Memory B cell (primary cell): Measurements from ENCODE around the gene ZNF711.
"Not testable (repeated sequence)": the region's sequence is repeated elsewhere in the genome, so short reads cannot be mapped to it uniquely, and the experiment has no call there.

Experiments
- ATAC-seq: fragments of 150-1000 bp; cut with Tn5 transposase; 2 replicates; pipeline ENCODE4 v1.10.0; 2021; ENCODE audit warnings: low read depth, mild to moderate bottlenecking, moderate library complexity
- DNase-seq, 2 donors: peaks; one replicate each; pipeline ENCODE4 v3.0.0; 2022; ENCODE audit warnings: low spot score in 2 of 2
- H3K27ac Mint-ChIP-seq: one replicate; pipeline ENCODE4 v1.8.0; 2022; ENCODE audit warnings: mild to moderate bottlenecking, moderate library complexity, mixed read lengths
- H3K27me3 Mint-ChIP-seq: one replicate; pipeline ENCODE4 v1.8.0; 2022; ENCODE audit warnings: mixed read lengths
- H3K36me3 Mint-ChIP-seq: one replicate; pipeline ENCODE4 v1.8.0; 2022; ENCODE audit warnings: mild to moderate bottlenecking, mixed read lengths
- H3K4me1 Mint-ChIP-seq: one replicate; pipeline ENCODE4 v1.8.0; 2022; ENCODE audit warnings: mixed read lengths
- H3K4me3 Mint-ChIP-seq: one replicate; pipeline ENCODE4 v1.8.0; 2022; ENCODE audit warnings: mild to moderate bottlenecking, moderate library complexity, mixed read lengths
- H3K9me3 Mint-ChIP-seq: one replicate; pipeline ENCODE4 v1.8.0; 2022; ENCODE audit warnings: mixed read lengths

Gene ZNF711

GRCh38 chrX:85243761-85244449 is at the start of gene ZNF711, which contains the start of gene SATL1:
Gene ZNF711 (plus strand): TSS chrX:85243991. CDS start chrX:85247573, 3,582 bp downstream.
Gene SATL1 (minus strand): TSS chrX:85243779. CDS start chrX:85108968, 134,811 bp downstream.
- Mint-ChIP-seq H3K36me3 (peaks cover 2% of the 10 kb centered on the region), H3K9me3 (no peaks in the 10 kb centered on the region), H3K4me3 (peak within 1 kb of the TSS; percentile 92), H3K4me1 (peaks cover 5% of the 10 kb centered on the region), H3K27me3 (peaks cover 1% of the 10 kb centered on the region), H3K27ac (peak within 1 kb of the TSS; percentile 87)
- DNase-seq = peak; percentile 0 to 14
- peak; percentile 72 for ATAC-seq

DNA sequence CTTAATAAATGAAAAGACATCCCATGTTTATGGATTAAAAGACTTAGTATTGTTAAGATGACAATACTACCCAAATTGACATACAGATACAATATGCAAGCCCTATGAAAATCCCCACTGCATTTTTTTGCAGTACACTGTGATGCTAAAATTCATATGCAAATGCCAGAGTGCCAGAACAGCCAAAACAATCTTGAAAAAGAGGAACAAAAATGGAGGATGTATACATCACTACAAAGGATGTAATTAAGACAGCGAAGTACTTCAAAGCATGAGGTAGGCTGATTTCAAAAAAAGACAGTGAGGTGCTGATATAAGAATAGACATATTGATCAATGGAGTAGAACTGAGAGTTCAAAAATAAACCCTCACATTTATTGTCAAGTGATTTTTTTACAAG is 47.5 kb upstream of the ZNF711 start:
- Mint-ChIP-seq H3K4me3 (no peak overlapping the region), H3K4me1 (peaks cover 2% of the 10 kb centered on the region), H3K36me3 (peaks cover 1% of the 10 kb centered on the region), H3K9me3 (peaks cover 2% of the 10 kb centered on the region), H3K27me3 (peaks cover under 1% of the 10 kb centered on the region), H3K27ac (no peak overlapping the region)
- ATAC-seq = peak; percentile 79
- DNase-seq = no peak

DNA sequence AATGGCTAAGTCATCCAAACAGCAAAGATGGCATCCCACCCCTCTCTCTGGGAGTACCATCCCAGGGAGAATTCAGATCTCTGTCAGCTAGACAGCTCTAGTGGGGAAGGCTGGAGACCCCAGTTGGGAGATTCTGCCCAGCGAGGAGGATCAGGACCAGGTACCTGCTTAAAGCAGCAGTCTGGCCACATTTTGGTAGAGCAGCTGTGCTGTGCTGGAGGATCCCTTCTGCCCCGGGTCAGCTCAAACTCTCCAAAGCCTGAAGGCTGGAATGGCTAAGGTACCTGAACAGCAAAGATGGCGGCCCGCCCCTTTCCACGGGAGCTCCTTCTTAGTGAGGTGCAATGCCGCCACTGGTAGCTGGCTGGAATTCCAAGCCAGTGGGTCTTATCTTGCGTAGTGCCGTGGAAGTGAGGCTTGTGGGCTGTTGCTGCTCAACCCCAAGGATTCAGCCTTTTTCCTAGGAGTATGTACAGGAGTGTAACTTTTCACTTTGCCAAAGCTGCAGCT is 40.3 kb upstream of the ZNF711 start:
- DNase-seq = no peak
- H3K27me3 Mint-ChIP-seq = no peaks in the 10 kb centered on the region
- H3K9me3 Mint-ChIP-seq = no peaks in the 10 kb centered on the region
- no peak for ATAC-seq
- H3K4me3 Mint-ChIP-seq = no peak overlapping the region
- H3K27ac Mint-ChIP-seq = no peak overlapping the region
- no peaks in the 10 kb centered on the region for H3K4me1 Mint-ChIP-seq
- no peaks in the 10 kb centered on the region for H3K36me3 Mint-ChIP-seq

GRCh38 chrX:85213792-85214530 is 29.8 kb upstream of the ZNF711 start:
- peaks cover 3% of the 10 kb centered on the region for H3K9me3 Mint-ChIP-seq
- H3K36me3 Mint-ChIP-seq = no peaks in the 10 kb centered on the region
- DNase-seq (no peak), ATAC-seq (no peak)
- no peaks in the 10 kb centered on the region for H3K4me1 Mint-ChIP-seq
- no peak overlapping the region for H3K27ac Mint-ChIP-seq
- H3K4me3 Mint-ChIP-seq = no peak overlapping the region
- peaks cover 3% of the 10 kb centered on the region for H3K27me3 Mint-ChIP-seq

DNA sequence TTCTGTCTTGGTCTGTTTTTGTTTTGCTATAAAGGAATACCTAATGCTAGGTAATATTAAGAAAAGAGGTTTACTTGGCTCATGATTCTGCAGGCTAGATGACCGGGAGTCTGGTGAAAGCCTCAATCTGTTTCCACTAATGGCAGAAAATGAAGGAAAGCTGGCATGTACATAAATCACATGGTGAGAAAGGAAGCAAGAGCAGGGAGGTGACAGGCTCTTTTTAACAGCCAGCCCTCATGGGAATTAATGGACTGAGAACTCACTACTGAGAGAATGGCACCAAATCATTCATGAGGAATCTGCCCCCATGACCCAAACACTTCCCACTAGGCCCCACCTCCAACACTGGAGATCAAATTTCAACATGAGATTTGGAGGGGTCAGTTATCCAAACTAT is 27.8 kb upstream of the ZNF711 start:
- no peaks in the 10 kb centered on the region for H3K27me3 Mint-ChIP-seq
- no peaks in the 10 kb centered on the region for H3K9me3 Mint-ChIP-seq
- H3K4me1 Mint-ChIP-seq = no peaks in the 10 kb centered on the region
- H3K4me3 Mint-ChIP-seq = no peak overlapping the region
- no peaks in the 10 kb centered on the region for H3K36me3 Mint-ChIP-seq
- no peak overlapping the region for H3K27ac Mint-ChIP-seq
- DNase-seq = no peak
- ATAC-seq = no peak

DNA sequence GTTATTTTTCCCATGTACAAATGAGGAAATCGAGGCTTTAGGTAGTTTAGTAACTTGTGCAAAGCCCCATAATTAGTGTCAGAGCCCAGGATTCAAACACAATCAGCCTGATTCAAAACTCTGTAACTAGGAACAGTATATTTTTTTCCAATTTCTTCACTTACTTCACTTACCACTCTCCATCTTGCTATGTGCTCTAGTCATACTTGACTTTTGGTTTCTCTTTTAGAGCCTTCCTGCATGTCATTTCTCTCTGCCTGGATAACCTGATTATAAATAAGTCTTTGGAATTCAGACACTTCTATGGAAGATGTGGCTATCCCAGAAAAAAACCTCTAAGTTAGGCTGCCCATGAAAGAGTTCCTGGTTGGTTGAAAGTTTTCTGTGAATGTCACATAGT is 22.4 kb upstream of the ZNF711 start:
- Mint-ChIP-seq H3K27me3 (no peaks in the 10 kb centered on the region), H3K9me3 (no peaks in the 10 kb centered on the region), H3K27ac (no peak overlapping the region), H3K36me3 (no peaks in the 10 kb centered on the region), H3K4me3 (no peak overlapping the region), H3K4me1 (peaks cover 2% of the 10 kb centered on the region)
- DNase-seq = no peak
- no peak for ATAC-seq

DNA sequence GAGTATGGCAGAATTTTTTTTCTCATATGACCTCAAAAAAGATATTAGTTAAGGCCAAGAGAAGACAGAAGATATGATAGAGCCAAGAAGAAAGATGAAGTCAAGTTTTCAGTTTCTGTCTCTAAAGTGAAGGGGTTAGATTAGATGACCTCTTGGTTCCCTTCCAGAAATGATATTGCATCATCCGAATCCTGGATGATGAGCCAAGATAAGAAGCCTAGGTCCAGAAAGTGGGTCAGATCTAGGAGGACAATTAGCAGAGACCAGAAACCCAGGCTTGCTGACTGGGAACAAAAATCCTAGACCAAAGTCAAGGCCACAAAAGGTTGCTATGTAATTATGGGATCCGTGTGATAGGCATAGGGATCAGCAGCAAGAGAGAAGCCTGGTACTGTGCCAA is 20.4 kb upstream of the ZNF711 start:
- H3K9me3 Mint-ChIP-seq = no peaks in the 10 kb centered on the region
- ATAC-seq (no peak), DNase-seq (no peak)
- H3K36me3 Mint-ChIP-seq = no peaks in the 10 kb centered on the region
- peaks cover 2% of the 10 kb centered on the region for H3K4me1 Mint-ChIP-seq
- H3K4me3 Mint-ChIP-seq = no peak overlapping the region
- no peaks in the 10 kb centered on the region for H3K27me3 Mint-ChIP-seq
- H3K27ac Mint-ChIP-seq = no peak overlapping the region

DNA sequence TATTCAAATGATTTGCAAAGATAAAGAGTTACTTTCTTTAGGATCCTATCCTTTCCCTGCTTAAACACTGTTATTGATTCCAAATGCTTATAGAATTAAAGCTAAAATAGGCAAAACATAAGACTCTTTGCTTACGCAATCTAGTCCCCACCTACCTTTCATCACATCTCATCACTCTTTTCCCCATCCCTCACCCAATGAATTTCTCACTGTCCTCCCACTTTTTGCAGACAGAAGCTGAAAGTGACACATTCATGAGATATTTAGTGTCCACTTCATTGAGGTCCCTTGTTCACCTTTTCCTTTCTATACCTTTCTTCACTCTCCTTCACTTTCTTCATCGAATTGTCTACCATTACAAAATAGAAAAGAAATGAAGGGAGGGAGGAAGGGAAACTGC is 636 bp upstream of the ZNF711 start:
- Mint-ChIP-seq H3K36me3 (no peaks in the 10 kb centered on the region), H3K4me3 (peak overlapping the region; percentile 70), H3K27me3 (peaks cover 1% of the 10 kb centered on the region), H3K4me1 (peaks cover 5% of the 10 kb centered on the region), H3K27ac (no peak overlapping the region), H3K9me3 (no peaks in the 10 kb centered on the region)
- ATAC-seq (no peak), DNase-seq (no peak)

DNA sequence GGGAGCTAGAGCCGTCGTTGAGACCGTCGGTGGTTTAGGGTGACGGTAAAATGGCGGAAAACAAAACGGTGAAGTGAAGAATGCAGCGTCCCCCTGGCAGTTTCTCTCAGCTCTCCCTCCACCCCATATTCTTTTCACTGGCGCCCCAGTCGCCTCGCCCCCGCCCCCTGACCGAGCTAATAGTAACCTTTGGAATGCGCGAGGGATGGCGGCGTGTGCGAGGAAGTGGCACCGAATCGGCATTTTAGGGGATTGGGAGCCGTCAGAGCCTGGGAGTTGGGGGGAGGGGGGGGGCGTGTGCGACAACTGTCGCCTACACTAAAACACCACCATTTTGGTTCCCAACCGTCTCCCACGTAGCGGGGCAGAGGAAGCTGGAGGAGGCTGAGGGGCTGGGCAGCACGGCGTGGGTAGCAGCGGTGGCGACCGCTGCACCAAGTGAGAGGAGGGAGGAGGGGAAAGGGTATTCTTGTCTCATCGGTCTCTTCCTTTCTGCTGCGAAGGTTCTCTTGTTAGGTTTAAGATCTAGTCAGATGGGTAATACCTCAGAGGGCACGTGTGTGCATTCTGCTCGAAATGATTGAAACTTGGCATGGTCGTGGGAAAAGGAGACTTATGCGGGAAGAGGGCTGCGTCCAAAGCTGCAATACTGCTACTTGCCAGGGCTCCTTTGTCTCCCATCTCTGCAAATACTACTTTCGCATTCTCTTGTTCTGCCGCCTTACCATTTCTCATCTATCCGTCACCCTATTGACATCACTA is 840 bp downstream of the ZNF711 start:
- ATAC-seq = peak; percentile 45
- H3K27ac Mint-ChIP-seq = peak overlapping the region; percentile 87

GRCh38 chrX:85285286-85285685 is 41.5 kb downstream of the ZNF711 start:
- not testable (repeated sequence) for H3K36me3 Mint-ChIP-seq, H3K4me1 Mint-ChIP-seq, H3K9me3 Mint-ChIP-seq

More for the DNA sequence above, 840 bp downstream of the ZNF711 start:
- no peak for DNase-seq
- peaks cover 5% of the 10 kb centered on the region for H3K4me1 Mint-ChIP-seq
- peaks cover 2% of the 10 kb centered on the region for H3K36me3 Mint-ChIP-seq
- H3K9me3 Mint-ChIP-seq = no peaks in the 10 kb centered on the region
- H3K27me3 Mint-ChIP-seq = peaks cover 1% of the 10 kb centered on the region
- H3K4me3 Mint-ChIP-seq = peak overlapping the region; percentile 92

GRCh38 chrX:85288992-85289723 is 45.4 kb downstream of the ZNF711 start:
- peaks cover 8% of the 10 kb centered on the region for H3K9me3 Mint-ChIP-seq

More at GRCh38 chrX:85285286-85285685, 41.5 kb downstream of the ZNF711 start:
- DNase-seq, H3K27me3 Mint-ChIP-seq, H3K4me3 Mint-ChIP-seq, H3K27ac Mint-ChIP-seq, ATAC-seq: not testable (repeated sequence)

GRCh38 chrX:85303544-85303943 is 59.8 kb downstream of the ZNF711 start:
- DNase-seq = no peak
- Mint-ChIP-seq H3K9me3 (no peaks in the 10 kb centered on the region), H3K27ac (no peak overlapping the region), H3K4me1 (peaks cover 4% of the 10 kb centered on the region), H3K4me3 (peak overlapping the region; percentile 32), H3K27me3 (no peaks in the 10 kb centered on the region), H3K36me3 (peaks cover 2% of the 10 kb centered on the region)
- peak; percentile 68 for ATAC-seq

More at GRCh38 chrX:85288992-85289723, 45.4 kb downstream of the ZNF711 start:
- Mint-ChIP-seq H3K27ac (no peak overlapping the region), H3K4me3 (no peak overlapping the region), H3K36me3 (peaks cover 3% of the 10 kb centered on the region), H3K27me3 (no peaks in the 10 kb centered on the region), H3K4me1 (no peaks in the 10 kb centered on the region)
- DNase-seq (no peak), ATAC-seq (no peak)

DNA sequence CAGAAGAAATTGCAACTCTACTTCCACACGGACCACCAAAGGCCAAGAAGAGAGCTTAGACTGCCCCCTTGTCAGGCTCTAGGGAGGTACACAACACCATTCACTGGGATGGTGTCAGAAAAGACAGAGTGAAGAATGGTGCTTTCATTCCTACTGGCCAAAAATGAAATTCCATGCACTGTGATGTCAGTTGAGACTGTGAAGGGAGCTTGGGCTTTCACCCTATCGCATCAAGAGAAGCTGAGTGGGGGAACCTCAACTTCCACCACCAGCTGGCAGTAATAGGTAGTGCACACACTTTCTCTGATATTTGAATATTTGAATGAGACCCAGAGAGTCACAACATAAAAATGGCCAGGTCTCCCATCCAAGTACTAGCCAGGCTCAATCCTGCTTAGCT is 65.9 kb downstream of the ZNF711 start:
- Mint-ChIP-seq H3K27ac (no peak overlapping the region), H3K4me3 (no peak overlapping the region)
- ATAC-seq = no peak

More for the DNA sequence above, 65.9 kb downstream of the ZNF711 start:
- DNase-seq = no peak
- Mint-ChIP-seq H3K9me3 (peaks cover 2% of the 10 kb centered on the region), H3K36me3 (peaks cover 1% of the 10 kb centered on the region), H3K4me1 (peaks cover 4% of the 10 kb centered on the region), H3K27me3 (no peaks in the 10 kb centered on the region)
